22Rv1 (cell line): ENCODE data around the gene MCM3AP.

Experiments used
- CTCF ChIP-seq: fragments of 450-650 bp; IDR thresholded peaks from 2 replicates; pipeline ENCODE4 v1.5.1; 2017; ENCODE audit warnings: mild to moderate bottlenecking
- ZFX ChIP-seq: fragments of 450-650 bp; IDR thresholded peaks from 2 replicates; pipeline ENCODE4 v1.6.1; 2017; ENCODE audit warnings: antibody characterized with exemption, borderline replicate concordance

- TF ChIP-seq CTCF = no peak
- TF ChIP-seq ZFX = no peak
Observed at GRCh38 chr21:46191686-46192575, 93.5 kb downstream of the MCM3AP start.
